ENCODE results near the gene CNOT9.

- TF ChIP-seq CTCF (IDR thresholded peaks at IDR 0.05; ENCODE audit: insufficient read depth, low read depth, low read length) (no peak), EZH2 (IDR thresholded peaks at IDR 0.05; ENCODE audit: insufficient read depth, low read length) (no peak)
Observed at GRCh38 chr2:218642121-218642656, 73.5 kb downstream of the CNOT9 start.
